ENCODE measurements around the gene METTL15. TPM values are rescaled to one million over a fixed set of nuclear protein-coding genes. Genes with fewer than 3 reads are reported as not detected.
"Not testable (repeated sequence)": the region's sequence is repeated elsewhere in the genome, so short reads cannot be mapped to it uniquely, and the experiment has no call there.

Gene METTL15
- total and polyA plus RNA-seq, 5 donors from 2014 or later = 5.1 to 11.5 (median 7.3) TPM

- H3K27ac ChIP-seq (ENCODE audit: insufficient read depth, low read length, poor library complexity, severe bottlenecking) = no peak overlapping the region
- no peaks in the 10 kb centered on the region for H3K9me3 ChIP-seq (ENCODE audit: control insufficient read depth in 2 of 2, low read length in 2 of 2)
- Mint-ChIP-seq H3K36me3 (no peaks in the 10 kb centered on the region), H3K4me3 (no peak overlapping the region), H3K4me1 (no peaks in the 10 kb centered on the region), H3K27ac (no peak overlapping the region), H3K27me3 (no peaks in the 10 kb centered on the region), H3K9me3 (peaks cover 0 to 4% (median 0%) of the 10 kb centered on the region in 7 donors)
- H3K36me3 ChIP-seq (ENCODE audit: control insufficient read depth, insufficient read depth, low read length) = no peaks in the 10 kb centered on the region
- DNase-seq = no peak
- H3K27me3 ChIP-seq (ENCODE audit: control insufficient read depth, insufficient read depth, low read length) = no peaks in the 10 kb centered on the region
- H3K4me1 ChIP-seq (ENCODE audit: control insufficient read depth, insufficient read depth, low read length, poor library complexity, severe bottlenecking) = no peaks in the 10 kb centered on the region
- ATAC-seq (ENCODE audit: low read depth in 2 of 2) = no peak
- H3K4me3 ChIP-seq (ENCODE audit: low read depth, low read length) = no peak overlapping the region
Measured at GRCh38 chr11:28353991-28354390, 245.8 kb downstream of the METTL15 start.

GRCh38 chr11:28366549-28367346 lies 258.6 kb downstream of the METTL15 start:
- H3K36me3 Mint-ChIP-seq = peaks cover 4% of the 10 kb centered on the region
- ATAC-seq (ENCODE audit: low read depth in 2 of 2) = no peak
- Histone ChIP-seq H3K9me3 (ENCODE audit: control insufficient read depth in 2 of 2, low read length in 2 of 2) (peaks cover 3 to 13% of the 10 kb centered on the region in 2 experiments), H3K27ac (ENCODE audit: insufficient read depth, low read length, poor library complexity, severe bottlenecking) (no peak overlapping the region), H3K4me3 (ENCODE audit: low read depth, low read length) (no peak overlapping the region), H3K4me1 (ENCODE audit: control insufficient read depth, insufficient read depth, low read length, poor library complexity, severe bottlenecking) (no peaks in the 10 kb centered on the region), H3K36me3 (ENCODE audit: control insufficient read depth, insufficient read depth, low read length) (no peaks in the 10 kb centered on the region), H3K27me3 (ENCODE audit: control insufficient read depth, insufficient read depth, low read length) (no peaks in the 10 kb centered on the region)
- no peak for DNase-seq
- H3K27me3 Mint-ChIP-seq = no peaks in the 10 kb centered on the region
- H3K4me3 Mint-ChIP-seq = no peak overlapping the region
- H3K9me3 Mint-ChIP-seq = peaks cover 0 to 67% (median 19%) of the 10 kb centered on the region in 7 donors
- no peaks in the 10 kb centered on the region for H3K4me1 Mint-ChIP-seq
- H3K27ac Mint-ChIP-seq = no peak overlapping the region

GRCh38 chr11:28378095-28378494 lies 269.9 kb downstream of the METTL15 start:
- peaks cover 0 to 28% (median 2%) of the 10 kb centered on the region in 7 donors for H3K9me3 Mint-ChIP-seq
- H3K27ac Mint-ChIP-seq; H3K36me3 ChIP-seq (ENCODE audit: control insufficient read depth, insufficient read depth, low read length); DNase-seq; H3K27me3 ChIP-seq (ENCODE audit: control insufficient read depth, insufficient read depth, low read length); H3K4me1 Mint-ChIP-seq; H3K4me1 ChIP-seq (ENCODE audit: control insufficient read depth, insufficient read depth, low read length, poor library complexity, severe bottlenecking); ATAC-seq (ENCODE audit: low read depth in 2 of 2); H3K27me3 Mint-ChIP-seq; H3K27ac ChIP-seq (ENCODE audit: insufficient read depth, low read length, poor library complexity, severe bottlenecking); H3K4me3 ChIP-seq (ENCODE audit: low read depth, low read length); H3K36me3 Mint-ChIP-seq; H3K9me3 ChIP-seq (ENCODE audit: control insufficient read depth in 2 of 2, low read length in 2 of 2); H3K4me3 Mint-ChIP-seq: not testable (repeated sequence)

Other genes starting within 250 kb of the METTL15 start
- 10.6 TPM for gene KIF18A, start 232 bp upstream of the METTL15 start, total RNA-seq
- 1 to 10 TPM; 1.1 to 1.6 (median 1.4) TPM for gene KIF18A, start 232 bp upstream of the METTL15 start, polyA plus RNA-seq

All from CD4-positive, CD25-positive, alpha-beta regulatory T cell (primary cell).